ENCODE data around the gene TM2D1. TPM values are rescaled to one million over a fixed set of nuclear protein-coding genes. Genes with fewer than 3 reads are reported as not detected.
A peak's percentile ranks its signal among the peaks of the same experiment; 100 is the strongest.

The TM2D1 gene
- total and polyA plus RNA-seq, 8 donors = 41.6 to 82.3 (median 69.6) TPM

- no peaks in the 10 kb centered on the region for H3K27me3 ChIP-seq
- no peaks in the 10 kb centered on the region for H3K9me3 ChIP-seq
- DNase-seq = no peak
- intact Hi-C loops (cut with DNase I) = no loop called here
- no peak for ATAC-seq
- H3K36me3 ChIP-seq = no peaks in the 10 kb centered on the region
- no peak for TF ChIP-seq CTCF (IDR thresholded peaks at IDR 0.05)
- H3K27ac ChIP-seq = no peak overlapping the region
- H3K4me3 ChIP-seq = no peak overlapping the region
- H3K4me1 ChIP-seq = no peaks in the 10 kb centered on the region
Observed at GRCh38 chr1:61639608-61640336, 85.2 kb downstream of the TM2D1 start.

- no peak for TF ChIP-seq CTCF (IDR thresholded peaks at IDR 0.05)
- ATAC-seq = no peak
- Histone ChIP-seq H3K4me3 (no peak overlapping the region), H3K27me3 (no peaks in the 10 kb centered on the region), H3K4me1 (no peaks in the 10 kb centered on the region), H3K9me3 (no peaks in the 10 kb centered on the region), H3K27ac (peak overlapping the region in 1 of 2 donors; percentile 31), H3K36me3 (no peaks in the 10 kb centered on the region)
- no peak for DNase-seq
- intact Hi-C loops (cut with DNase I) = no loop called here
Observed at GRCh38 chr1:61638911-61639605, 85.9 kb downstream of the TM2D1 start.

DNA sequence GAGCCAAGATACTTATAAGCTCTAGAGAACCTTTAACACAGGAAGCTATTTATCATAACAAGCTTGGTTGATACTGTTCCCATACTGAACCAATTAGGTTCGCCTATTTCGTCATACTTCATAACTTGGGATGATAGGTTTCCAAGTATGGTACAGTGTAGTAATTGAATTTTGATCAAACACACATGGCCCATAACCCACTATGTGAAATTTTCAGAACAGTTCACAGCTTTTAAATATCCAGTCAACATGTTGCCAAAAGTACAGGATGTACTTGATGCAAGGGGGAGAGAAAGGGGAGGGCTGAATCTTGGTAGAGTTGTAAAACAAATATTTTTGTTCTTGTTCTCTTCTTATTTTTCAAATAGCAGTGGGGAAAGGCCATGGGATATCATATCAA lies 86.6 kb downstream of the TM2D1 start:
- intact Hi-C loops (cut with DNase I) = no loop called here
- Histone ChIP-seq H3K27ac (no peak overlapping the region), H3K27me3 (no peaks in the 10 kb centered on the region), H3K4me1 (no peaks in the 10 kb centered on the region), H3K4me3 (no peak overlapping the region), H3K36me3 (no peaks in the 10 kb centered on the region), H3K9me3 (no peaks in the 10 kb centered on the region)
- ATAC-seq = peak; percentile 26
- DNase-seq = peak in 2 of 4 donors; percentile 62 to 76
- TF ChIP-seq CTCF (IDR thresholded peaks at IDR 0.05) = no peak

- intact Hi-C loops (cut with DNase I) = no loop called here
- ATAC-seq = no peak
- no peak for DNase-seq
- H3K27me3 ChIP-seq = no peaks in the 10 kb centered on the region
- no peaks in the 10 kb centered on the region for H3K36me3 ChIP-seq
- no peaks in the 10 kb centered on the region for H3K4me1 ChIP-seq
- H3K4me3 ChIP-seq = no peak overlapping the region
- H3K27ac ChIP-seq = no peak overlapping the region
- TF ChIP-seq CTCF (IDR thresholded peaks at IDR 0.05) = no peak
- no peaks in the 10 kb centered on the region for H3K9me3 ChIP-seq
Observed at GRCh38 chr1:61637470-61637869, 87.5 kb downstream of the TM2D1 start.

DNA sequence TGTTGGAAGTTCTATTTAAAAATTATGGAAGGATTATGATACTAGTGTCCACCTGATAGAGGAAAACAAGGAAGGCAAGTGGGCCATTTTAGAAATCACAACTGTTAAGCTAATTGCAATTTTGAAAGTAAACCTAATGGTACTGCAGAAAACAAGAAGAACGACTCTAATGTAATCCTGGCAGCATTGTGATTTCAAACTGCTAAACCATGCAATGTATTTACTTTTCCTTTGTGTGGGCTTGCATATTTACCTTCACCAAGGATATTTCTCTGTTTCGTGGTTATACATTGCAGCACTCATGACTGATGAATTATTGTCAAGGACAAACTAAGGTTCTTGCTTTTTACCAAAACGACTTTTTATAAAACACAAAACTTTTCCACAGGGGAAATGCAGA lies 88.1 kb downstream of the TM2D1 start:
- no peak for TF ChIP-seq CTCF (IDR thresholded peaks at IDR 0.05)
- Histone ChIP-seq H3K9me3 (no peaks in the 10 kb centered on the region), H3K4me1 (no peaks in the 10 kb centered on the region), H3K27me3 (no peaks in the 10 kb centered on the region), H3K4me3 (no peak overlapping the region), H3K36me3 (no peaks in the 10 kb centered on the region), H3K27ac (no peak overlapping the region)
- DNase-seq = no peak
- ATAC-seq = no peak
- intact Hi-C loops (cut with DNase I) = no loop called here

Data from left lung (tissue), 10 donors.